ES-I3 (cell line): ENCODE data around the gene VPS26C.

Experiments
- H3K36me3 ChIP-seq: 2 replicates; pipeline ENCODE4 v1.6.1; 2013; ENCODE audit warnings: mild to moderate bottlenecking, low read length, control low read depth, moderate library complexity; ENCODE audit not compliant: insufficient read depth
- H3K4me1 ChIP-seq: 2 replicates; pipeline ENCODE4 v1.6.1; 2013; ENCODE audit warnings: mild to moderate bottlenecking, control low read depth, low read length; ENCODE audit not compliant: insufficient read depth
- H3K9ac ChIP-seq: 2 replicates; pipeline ENCODE4 v1.6.1; 2013; ENCODE audit warnings: low read depth, mild to moderate bottlenecking, low read length, moderate library complexity
- H3K9me3 ChIP-seq: 2 replicates; pipeline ENCODE4 v1.6.1; 2013; ENCODE audit warnings: mild to moderate bottlenecking, low read length, moderate library complexity; ENCODE audit not compliant: control insufficient read depth, insufficient read depth

VPS26C gene

DNA sequence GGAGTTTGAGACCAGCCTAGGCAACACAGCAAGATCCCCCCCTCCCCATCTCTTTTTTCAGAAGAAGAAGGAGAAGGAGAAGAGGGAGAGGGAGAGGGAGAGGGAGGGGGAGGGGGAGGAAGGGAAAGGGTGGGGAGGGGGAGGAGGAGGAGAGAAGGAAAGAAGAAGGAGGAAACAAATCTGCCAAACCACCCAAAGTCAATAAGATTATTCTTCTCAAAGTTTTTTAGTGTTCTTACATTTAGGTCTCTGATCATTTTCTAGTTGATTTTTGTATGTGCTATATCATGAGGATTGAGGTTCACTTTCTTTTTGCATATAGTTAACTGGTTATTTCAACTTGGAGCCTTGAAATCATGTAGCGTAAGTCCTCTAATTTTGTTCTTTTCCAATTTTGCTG, 56.3 kb downstream of the VPS26C start:
- H3K9ac ChIP-seq: no peak overlapping the region
- no peaks in the 10 kb centered on the region; the same call in 1 of the 2 replicates for H3K36me3 ChIP-seq

DNA sequence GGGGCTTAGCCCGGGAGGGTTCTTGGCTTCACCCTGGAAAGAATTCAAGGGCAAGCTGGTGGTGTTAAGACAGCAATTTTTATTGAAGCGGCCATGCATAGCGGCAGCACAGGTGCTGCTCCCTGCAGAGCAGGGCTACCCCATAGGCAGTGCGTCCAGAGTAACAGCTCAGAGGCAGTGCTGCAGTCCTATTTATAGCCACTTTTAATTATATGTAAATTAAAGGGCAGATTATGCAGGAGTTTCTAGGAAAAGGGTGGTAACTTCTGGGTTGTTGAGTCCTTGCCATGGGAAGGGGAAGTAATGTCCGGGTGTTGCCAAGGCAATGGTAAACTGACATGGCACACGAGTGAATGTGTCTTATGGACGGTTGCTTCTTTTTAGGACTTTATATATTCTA, 57.0 kb downstream of the VPS26C start:
- peaks cover 2% of the 10 kb centered on the region; the same call in 1 of the 2 replicates for H3K9me3 ChIP-seq
- H3K4me1 ChIP-seq: no peaks in the 10 kb centered on the region; the same call in 1 of the 2 replicates

More for the DNA sequence above, 56.3 kb downstream of the VPS26C start:
- Histone ChIP-seq H3K4me1 (no peaks in the 10 kb centered on the region; the same call in 1 of the 2 replicates), H3K9me3 (peaks cover 2% of the 10 kb centered on the region; the same call in 1 of the 2 replicates)

DNA sequence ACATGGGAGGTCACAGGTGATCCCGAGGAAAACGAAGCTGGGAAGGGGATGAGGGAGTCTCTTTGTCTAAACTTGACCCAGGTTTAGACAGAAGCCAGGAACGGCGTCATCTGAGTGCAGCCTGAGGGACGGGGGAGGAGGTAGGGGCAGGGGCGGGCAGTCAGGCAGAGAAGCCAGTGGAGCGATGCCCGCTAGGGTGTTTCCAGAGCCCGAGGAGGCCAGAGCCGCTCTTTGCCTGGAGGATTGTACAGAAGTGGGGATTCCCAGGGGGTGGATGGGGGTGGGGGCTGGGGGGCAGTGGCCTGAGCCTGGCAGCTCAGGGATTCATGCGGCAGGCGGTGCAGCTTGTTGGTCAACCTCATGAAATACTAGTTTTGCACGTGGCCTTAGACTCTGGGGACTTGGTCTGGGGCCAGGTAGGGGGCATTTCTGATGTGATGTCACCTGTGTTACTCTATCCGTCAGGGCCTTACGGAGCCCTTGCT, 58.4 kb downstream of the VPS26C start:
- no peak overlapping the region for H3K9ac ChIP-seq
- H3K9me3 ChIP-seq: peaks cover 2% of the 10 kb centered on the region; the same call in 1 of the 2 replicates

More for the DNA sequence above, 57.0 kb downstream of the VPS26C start:
- H3K36me3 ChIP-seq: no peaks in the 10 kb centered on the region; the same call in 1 of the 2 replicates
- H3K9ac ChIP-seq: no peak overlapping the region

DNA sequence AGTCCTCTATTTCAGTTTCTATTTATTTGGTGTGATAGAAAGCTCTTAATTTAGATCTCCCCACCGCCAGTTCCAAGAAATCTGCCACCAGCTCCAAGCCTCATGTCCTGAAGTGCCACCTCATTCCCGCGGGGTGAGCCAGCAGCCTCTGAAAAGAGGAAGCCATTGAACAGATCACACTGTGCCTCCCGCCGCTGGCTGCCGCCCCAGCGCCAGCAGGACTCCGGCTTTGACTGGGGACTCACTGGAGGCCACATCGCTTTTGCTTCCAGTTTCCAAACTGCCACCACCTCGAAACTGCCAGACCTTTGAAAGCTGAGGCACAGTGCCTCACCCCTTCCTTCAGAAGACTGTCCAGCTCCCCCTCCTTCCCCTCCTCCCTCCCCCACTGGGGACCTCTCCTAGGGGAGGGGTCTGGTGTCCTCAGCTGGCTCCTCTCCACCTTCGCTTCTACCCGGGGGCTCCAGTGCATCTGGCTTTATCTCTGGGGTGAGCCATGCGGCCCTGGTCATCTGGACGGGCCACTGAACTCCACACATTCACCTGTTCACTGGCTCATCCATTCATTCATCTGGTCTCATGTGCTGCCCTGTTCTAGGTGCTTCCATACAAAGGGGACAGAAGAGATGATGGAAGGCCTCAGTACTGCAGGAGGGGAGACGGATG, 58.9 kb downstream of the VPS26C start:
- Histone ChIP-seq H3K9ac (no peak overlapping the region), H3K9me3 (peaks cover 2% of the 10 kb centered on the region; the same call in 1 of the 2 replicates), H3K36me3 (no peaks in the 10 kb centered on the region; the same call in 1 of the 2 replicates), H3K4me1 (no peaks in the 10 kb centered on the region; the same call in 1 of the 2 replicates)

More for the DNA sequence above, 58.4 kb downstream of the VPS26C start:
- no peaks in the 10 kb centered on the region; the same call in 1 of the 2 replicates for H3K4me1 ChIP-seq
- H3K36me3 ChIP-seq: no peaks in the 10 kb centered on the region; the same call in 1 of the 2 replicates

DNA sequence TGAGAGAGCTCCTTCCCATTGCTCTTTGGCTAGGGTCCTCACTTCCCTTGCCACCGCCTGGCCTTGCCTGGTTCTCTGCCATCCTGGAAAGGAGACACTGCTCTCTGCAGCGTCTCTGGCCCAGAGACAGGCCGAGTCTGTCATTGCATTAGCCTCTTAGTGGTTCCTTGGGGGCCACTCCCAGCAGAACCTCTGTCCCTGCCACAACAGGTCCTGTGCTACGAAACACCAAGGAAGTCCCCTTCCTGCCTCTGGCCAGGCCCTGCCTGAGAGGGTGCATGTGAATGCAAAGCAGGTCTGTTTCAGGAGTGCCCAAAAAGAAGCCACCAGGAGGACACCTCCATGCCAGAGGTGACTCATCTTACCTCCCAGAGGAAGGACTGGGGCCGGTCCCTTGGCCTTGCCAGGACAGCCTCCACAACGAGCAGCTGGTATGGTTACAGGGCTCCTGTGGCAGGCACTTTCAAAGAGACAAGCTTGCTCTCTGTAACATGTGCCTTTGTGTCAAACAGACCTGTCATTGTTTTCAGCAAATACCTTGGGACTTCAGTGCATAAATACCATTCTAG, 59.6 kb downstream of the VPS26C start:
- Histone ChIP-seq H3K4me1 (no peaks in the 10 kb centered on the region; the same call in 1 of the 2 replicates), H3K36me3 (no peaks in the 10 kb centered on the region; the same call in 1 of the 2 replicates), H3K9me3 (peaks cover 2% of the 10 kb centered on the region; the same call in 1 of the 2 replicates), H3K9ac (no peak overlapping the region)

DNA sequence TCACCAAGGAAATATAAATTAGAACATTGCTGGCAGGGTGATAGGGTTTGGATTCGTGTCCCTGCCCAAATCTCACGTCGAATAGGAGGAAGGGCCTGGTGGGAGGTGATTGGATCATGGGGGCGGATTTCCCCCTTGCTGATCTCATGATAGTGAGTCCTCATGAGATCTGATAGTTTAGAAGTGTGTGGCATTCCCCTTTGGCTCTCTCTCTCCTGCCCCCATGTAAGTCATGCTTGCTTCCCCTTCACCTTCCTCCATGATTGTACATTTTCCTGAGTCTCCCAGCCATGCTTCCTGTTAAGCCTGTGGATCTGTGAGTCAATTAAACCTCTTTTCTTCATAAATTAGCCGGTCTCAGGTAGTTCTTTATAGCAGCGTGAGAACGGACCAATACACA, 60.6 kb downstream of the VPS26C start:
- Histone ChIP-seq H3K9ac (no peak overlapping the region), H3K36me3 (no peaks in the 10 kb centered on the region; the same call in 1 of the 2 replicates), H3K9me3 (peaks cover 2% of the 10 kb centered on the region; the same call in 1 of the 2 replicates)

DNA sequence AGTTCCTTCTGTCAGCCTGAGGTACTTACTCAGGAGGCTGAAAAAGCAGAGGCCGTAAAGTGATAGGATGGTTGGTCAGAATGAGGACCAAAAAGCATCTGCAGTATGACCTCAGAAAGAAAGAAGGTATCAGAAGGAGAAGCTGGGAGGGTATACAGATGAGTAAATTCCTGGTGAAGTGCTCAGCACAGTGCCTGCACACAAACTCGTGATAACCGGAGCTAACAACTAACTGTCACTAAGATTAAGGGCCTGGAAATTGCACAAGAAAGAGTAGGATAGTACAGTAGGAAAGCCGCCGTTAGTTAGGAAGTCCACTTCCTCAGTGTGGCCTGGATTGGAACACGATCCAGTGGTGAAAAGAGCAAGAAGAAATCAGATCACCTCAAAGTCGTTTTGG, 62.6 kb downstream of the VPS26C start:
- H3K9ac ChIP-seq: no peak overlapping the region
- H3K4me1 ChIP-seq: no peaks in the 10 kb centered on the region; the same call in 1 of the 2 replicates
- no peaks in the 10 kb centered on the region for H3K9me3 ChIP-seq
- no peaks in the 10 kb centered on the region for H3K36me3 ChIP-seq

More for the DNA sequence above, 60.6 kb downstream of the VPS26C start:
- no peaks in the 10 kb centered on the region; the same call in 1 of the 2 replicates for H3K4me1 ChIP-seq

DNA sequence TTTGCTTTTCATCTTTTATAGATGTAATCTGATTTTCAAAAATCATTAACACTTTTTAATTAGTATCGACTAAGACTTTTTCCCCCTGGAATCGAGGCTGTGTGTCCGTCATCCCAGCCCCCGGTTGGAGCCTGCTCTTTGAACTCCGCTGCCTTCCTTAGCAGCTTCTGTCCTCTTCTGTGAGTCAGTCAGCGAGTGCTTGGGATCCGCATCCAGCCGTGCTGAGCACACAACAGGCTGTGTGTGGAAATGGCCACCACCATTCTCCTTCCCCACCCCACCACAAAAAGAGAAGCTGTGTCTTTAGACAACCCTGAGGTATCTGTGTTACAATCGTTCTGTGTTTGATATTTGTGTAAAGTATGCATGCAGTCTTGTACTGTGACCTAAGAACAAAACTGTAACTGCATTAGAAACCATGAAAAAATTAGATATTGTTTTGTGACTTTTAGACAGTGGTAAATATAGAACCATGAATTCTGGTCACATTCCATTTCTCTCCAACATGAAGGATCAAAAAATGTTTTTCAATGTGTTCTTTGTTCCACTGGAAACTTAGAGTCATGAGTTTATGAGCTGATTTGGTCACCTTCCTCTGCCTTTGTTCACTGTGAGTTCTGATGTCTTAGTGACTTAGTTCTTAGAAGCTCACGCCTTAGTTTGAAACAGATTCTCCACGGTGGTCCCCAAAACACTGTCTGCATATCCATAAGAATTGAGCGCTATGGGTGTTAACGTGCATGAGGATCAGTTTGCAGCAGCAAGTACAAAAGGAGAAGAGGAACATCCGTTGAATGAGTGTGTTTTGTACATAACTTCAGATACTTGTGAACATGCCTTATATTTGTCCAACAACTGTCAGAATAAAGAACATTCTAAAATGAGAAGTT, 64.7 kb downstream of the VPS26C start:
- Histone ChIP-seq H3K36me3 (peaks cover 2% of the 10 kb centered on the region; the same call in 1 of the 2 replicates), H3K9ac (no peak overlapping the region), H3K9me3 (no peaks in the 10 kb centered on the region), H3K4me1 (no peaks in the 10 kb centered on the region; the same call in 1 of the 2 replicates)

DNA sequence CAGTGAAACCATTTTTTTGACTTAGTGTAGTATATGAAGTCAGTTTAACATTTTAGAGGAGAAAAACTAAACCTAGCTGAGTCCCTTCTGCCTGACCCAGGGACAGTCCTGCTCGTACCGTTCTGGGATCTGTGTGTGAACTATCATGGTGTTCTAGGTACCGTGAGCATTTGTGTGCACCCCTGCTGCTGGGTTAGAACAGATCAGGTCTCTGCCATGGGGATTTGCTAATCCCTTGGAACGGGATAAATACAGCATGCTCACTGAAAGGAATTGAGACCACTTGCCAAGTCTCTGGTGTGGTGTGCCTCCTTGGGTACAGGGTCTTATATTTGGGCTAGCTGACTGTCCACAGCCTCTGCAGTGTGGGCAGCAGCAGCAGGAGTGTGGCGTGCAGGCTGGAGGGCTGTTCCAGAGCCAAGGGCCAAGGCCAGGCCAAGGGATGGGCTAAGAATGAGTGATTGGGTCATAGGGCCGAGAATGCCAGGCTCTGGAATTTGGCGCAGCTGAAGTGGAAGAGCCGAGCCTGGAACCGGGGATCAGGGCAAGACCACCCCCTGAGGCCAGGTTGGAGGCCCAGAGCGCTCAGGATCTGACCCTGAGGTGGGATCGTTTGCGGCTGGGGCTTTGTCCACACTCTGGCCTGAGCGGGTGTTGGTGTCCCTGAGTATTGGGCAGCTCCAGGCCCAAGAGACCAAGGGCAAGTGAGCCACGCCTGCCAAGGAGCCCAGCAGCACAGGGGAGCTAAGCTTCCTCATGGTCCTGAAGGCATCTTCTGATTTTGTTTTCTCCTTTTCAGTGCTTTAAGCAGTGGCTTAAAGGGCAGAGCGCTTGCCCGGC, 66.3 kb downstream of the VPS26C start:
- Histone ChIP-seq H3K9me3 (no peaks in the 10 kb centered on the region), H3K36me3 (peaks cover 2% of the 10 kb centered on the region; the same call in 1 of the 2 replicates), H3K4me1 (no peaks in the 10 kb centered on the region), H3K9ac (no peak overlapping the region)

DNA sequence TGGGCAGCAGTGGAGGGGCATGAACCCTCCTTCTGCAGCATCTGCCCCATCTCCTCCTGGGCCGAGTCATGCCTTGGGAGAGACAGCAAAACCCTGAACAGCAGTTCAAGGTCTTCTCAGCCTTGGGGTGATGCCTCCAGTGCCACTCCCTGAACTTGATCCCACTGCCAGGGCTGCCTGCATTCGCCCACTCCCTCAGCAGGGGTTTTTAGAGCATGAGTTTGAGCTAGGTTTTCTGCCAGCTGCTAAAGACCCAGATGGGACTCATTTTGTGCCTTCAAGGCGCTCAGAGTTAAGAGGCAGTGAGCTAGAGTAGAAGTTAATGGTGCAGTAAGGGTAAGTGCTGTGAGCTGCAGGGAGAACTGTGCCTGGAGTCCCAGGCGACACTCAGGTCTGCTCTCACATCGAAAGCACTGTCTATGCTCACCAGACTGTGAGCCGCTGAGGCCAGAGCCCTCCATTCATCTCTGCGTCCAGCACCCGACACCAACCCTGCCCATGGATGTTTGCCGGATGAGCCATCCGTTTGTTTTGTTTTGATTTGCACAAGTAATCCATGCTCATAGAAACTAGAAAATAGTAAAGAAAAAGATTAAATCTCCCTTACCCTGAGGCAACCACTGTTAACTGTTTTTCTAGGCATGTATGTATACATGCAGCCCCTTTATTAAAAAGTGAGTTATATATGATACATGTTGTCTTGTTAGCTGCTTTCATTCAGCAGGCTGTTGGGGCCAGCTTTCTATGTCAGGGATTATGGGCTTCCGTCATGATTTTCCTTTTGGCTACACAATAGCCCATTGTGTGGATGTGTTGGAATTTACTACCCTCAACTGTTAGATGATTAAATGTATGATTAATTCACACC, 67.8 kb downstream of the VPS26C start:
- H3K4me1 ChIP-seq: no peaks in the 10 kb centered on the region
- H3K9me3 ChIP-seq: no peaks in the 10 kb centered on the region
- no peak overlapping the region for H3K9ac ChIP-seq
- peaks cover 2% of the 10 kb centered on the region; the same call in 1 of the 2 replicates for H3K36me3 ChIP-seq

DNA sequence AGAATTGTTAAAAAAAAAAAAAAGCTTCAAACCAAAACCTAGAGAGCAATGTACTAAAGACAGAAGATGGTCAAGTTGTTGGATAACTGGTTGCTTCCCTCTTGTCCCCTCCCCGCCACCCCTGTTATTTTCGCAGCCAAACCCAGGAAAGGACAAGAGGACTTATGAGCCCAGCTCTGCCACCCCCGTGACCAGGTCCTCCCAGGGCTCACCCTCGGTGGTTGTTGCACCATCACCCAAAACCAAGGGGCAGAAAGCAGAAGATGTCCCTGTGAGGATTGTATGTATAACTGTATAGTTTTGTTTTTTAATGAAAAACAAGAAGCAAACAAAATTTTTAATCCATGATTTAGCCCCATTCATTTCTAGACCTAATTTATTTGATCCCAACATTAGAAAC, 69.4 kb downstream of the VPS26C start:
- Histone ChIP-seq H3K36me3 (peaks cover 2% of the 10 kb centered on the region; the same call in 1 of the 2 replicates), H3K9ac (no peak overlapping the region), H3K9me3 (no peaks in the 10 kb centered on the region), H3K4me1 (no peaks in the 10 kb centered on the region)

DNA sequence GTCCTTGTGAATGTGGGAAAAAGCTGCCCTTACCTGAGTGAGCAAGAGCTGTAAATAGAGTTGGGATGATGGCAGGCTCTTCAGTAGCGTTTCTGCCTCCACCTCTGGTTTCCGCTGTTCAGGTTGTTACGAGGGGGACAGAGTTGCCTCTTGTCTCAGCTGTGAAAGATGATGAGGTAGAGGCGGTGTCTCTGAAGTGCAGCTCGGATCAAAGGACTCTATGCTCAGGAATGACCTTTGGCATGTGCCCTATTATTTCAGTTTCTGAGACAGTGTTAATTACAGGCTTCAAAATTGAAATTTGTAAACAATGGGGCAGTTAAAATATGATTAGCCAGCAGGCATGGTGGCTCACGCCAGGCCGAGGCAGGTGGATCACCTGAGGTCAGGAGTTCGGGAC, 70.3 kb downstream of the VPS26C start:
- Histone ChIP-seq H3K4me1 (no peaks in the 10 kb centered on the region), H3K36me3 (peaks cover 2% of the 10 kb centered on the region; the same call in 1 of the 2 replicates), H3K9me3 (no peaks in the 10 kb centered on the region), H3K9ac (no peak overlapping the region)
